ENCODE data around the gene DPEP2. TPM values are rescaled to one million over a fixed set of nuclear protein-coding genes. Genes with fewer than 3 reads are reported as not detected.

DPEP2 gene
- total and polyA plus RNA-seq, 2 experiments from 2014 or later = not detected

DNA sequence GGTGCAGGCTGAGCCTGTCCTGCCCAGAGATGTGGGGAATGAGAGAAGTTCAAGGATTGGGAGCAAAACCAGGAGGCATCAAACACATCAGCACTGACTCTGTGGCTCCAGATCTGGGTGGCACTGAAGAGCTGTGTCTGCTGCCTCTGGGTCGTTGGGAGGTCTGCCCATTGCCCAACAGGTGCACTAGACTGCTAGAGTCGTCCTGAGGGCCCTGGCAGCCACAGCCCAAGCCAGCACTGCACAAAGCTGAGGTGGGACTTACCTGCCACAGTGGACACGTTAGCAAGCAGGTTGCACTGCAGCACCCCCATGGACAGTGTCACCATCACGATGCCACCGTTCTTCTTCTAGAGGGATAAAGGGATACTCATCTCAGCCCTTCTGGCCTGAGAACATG, 22.3 kb downstream of the DPEP2 start:
- Histone ChIP-seq H3K27ac (ENCODE audit: low read depth) (no peak overlapping the region), H3K4me1 (ENCODE audit: insufficient read depth) (no peaks in the 10 kb centered on the region), H3K27me3 (ENCODE audit: insufficient read depth) (no peaks in the 10 kb centered on the region), H3K9me2 (ENCODE audit: insufficient read depth) (no peaks in the 10 kb centered on the region), H3K4me3 (no peak overlapping the region), H4K20me1 (replicated peaks; ENCODE audit: insufficient read depth) (no peaks in the 10 kb centered on the region), H2AFZ (no peak overlapping the region), H3K36me3 (ENCODE audit: insufficient read depth) (no peaks in the 10 kb centered on the region), H3K79me2 (replicated peaks; ENCODE audit: insufficient read depth) (no peaks in the 10 kb centered on the region), H3F3A (replicated peaks; ENCODE audit: low read depth) (no peaks in the 10 kb centered on the region), H3K4me2 (no peak overlapping the region)
- Mint-ChIP-seq H3K27me3 (ENCODE audit: insufficient read depth, low read depth, poor library complexity) (peaks cover 9% of the 10 kb centered on the region), H3K36me3 (ENCODE audit: low read depth) (no peaks in the 10 kb centered on the region), H3K9me3 (no peaks in the 10 kb centered on the region), H3K4me3 (no peak overlapping the region), H3K27ac (no peak overlapping the region), H3K4me1 (no peaks in the 10 kb centered on the region; the same call in 2 of the 3 replicates)
- ATAC-seq = no peak
- no peak for DNase-seq (ENCODE audit: low spot score)
- TF ChIP-seq ZNF114 (CRISPR knock-in tag; IDR thresholded peaks at IDR 0.05) (no peak), EZH2phosphoT487 (IDR thresholded peaks at IDR 0.05; ENCODE audit: unreplicated experiment) (no peak), ETS1 (IDR thresholded peaks at IDR 0.05) (no peak), CREB1 (CRISPR knock-in tag; IDR thresholded peaks at IDR 0.05; ENCODE audit: low read depth) (no peak), STAT1 (IDR thresholded peaks at IDR 0.05; ENCODE audit: unreplicated experiment) (no peak), POLR2AphosphoS5 (IDR thresholded peaks at IDR 0.05; ENCODE audit: low read depth) (no peak), NANOG (IDR thresholded peaks at IDR 0.05; ENCODE audit: borderline replicate concordance) (no peak), ZNF331 (CRISPR knock-in tag; IDR thresholded peaks at IDR 0.05; ENCODE audit: low read depth) (no peak), EZH2 (IDR thresholded peaks at IDR 0.05; ENCODE audit: low read depth, unreplicated experiment) (no peak), JUNB (IDR thresholded peaks at IDR 0.05; ENCODE audit: unreplicated experiment) (no peak)
- TF ChIP-seq, protein P1, sequence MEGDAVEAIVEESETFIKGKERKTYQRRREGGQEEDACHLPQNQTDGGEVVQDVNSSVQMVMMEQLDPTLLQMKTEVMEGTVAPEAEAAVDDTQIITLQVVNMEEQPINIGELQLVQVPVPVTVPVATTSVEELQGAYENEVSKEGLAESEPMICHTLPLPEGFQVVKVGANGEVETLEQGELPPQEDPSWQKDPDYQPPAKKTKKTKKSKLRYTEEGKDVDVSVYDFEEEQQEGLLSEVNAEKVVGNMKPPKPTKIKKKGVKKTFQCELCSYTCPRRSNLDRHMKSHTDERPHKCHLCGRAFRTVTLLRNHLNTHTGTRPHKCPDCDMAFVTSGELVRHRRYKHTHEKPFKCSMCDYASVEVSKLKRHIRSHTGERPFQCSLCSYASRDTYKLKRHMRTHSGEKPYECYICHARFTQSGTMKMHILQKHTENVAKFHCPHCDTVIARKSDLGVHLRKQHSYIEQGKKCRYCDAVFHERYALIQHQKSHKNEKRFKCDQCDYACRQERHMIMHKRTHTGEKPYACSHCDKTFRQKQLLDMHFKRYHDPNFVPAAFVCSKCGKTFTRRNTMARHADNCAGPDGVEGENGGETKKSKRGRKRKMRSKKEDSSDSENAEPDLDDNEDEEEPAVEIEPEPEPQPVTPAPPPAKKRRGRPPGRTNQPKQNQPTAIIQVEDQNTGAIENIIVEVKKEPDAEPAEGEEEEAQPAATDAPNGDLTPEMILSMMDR (conservative IDR thresholded peaks at IDR 0.05; ENCODE audit: low read depth in 2 of 2) = no peak
- TF ChIP-seq, protein P2, sequence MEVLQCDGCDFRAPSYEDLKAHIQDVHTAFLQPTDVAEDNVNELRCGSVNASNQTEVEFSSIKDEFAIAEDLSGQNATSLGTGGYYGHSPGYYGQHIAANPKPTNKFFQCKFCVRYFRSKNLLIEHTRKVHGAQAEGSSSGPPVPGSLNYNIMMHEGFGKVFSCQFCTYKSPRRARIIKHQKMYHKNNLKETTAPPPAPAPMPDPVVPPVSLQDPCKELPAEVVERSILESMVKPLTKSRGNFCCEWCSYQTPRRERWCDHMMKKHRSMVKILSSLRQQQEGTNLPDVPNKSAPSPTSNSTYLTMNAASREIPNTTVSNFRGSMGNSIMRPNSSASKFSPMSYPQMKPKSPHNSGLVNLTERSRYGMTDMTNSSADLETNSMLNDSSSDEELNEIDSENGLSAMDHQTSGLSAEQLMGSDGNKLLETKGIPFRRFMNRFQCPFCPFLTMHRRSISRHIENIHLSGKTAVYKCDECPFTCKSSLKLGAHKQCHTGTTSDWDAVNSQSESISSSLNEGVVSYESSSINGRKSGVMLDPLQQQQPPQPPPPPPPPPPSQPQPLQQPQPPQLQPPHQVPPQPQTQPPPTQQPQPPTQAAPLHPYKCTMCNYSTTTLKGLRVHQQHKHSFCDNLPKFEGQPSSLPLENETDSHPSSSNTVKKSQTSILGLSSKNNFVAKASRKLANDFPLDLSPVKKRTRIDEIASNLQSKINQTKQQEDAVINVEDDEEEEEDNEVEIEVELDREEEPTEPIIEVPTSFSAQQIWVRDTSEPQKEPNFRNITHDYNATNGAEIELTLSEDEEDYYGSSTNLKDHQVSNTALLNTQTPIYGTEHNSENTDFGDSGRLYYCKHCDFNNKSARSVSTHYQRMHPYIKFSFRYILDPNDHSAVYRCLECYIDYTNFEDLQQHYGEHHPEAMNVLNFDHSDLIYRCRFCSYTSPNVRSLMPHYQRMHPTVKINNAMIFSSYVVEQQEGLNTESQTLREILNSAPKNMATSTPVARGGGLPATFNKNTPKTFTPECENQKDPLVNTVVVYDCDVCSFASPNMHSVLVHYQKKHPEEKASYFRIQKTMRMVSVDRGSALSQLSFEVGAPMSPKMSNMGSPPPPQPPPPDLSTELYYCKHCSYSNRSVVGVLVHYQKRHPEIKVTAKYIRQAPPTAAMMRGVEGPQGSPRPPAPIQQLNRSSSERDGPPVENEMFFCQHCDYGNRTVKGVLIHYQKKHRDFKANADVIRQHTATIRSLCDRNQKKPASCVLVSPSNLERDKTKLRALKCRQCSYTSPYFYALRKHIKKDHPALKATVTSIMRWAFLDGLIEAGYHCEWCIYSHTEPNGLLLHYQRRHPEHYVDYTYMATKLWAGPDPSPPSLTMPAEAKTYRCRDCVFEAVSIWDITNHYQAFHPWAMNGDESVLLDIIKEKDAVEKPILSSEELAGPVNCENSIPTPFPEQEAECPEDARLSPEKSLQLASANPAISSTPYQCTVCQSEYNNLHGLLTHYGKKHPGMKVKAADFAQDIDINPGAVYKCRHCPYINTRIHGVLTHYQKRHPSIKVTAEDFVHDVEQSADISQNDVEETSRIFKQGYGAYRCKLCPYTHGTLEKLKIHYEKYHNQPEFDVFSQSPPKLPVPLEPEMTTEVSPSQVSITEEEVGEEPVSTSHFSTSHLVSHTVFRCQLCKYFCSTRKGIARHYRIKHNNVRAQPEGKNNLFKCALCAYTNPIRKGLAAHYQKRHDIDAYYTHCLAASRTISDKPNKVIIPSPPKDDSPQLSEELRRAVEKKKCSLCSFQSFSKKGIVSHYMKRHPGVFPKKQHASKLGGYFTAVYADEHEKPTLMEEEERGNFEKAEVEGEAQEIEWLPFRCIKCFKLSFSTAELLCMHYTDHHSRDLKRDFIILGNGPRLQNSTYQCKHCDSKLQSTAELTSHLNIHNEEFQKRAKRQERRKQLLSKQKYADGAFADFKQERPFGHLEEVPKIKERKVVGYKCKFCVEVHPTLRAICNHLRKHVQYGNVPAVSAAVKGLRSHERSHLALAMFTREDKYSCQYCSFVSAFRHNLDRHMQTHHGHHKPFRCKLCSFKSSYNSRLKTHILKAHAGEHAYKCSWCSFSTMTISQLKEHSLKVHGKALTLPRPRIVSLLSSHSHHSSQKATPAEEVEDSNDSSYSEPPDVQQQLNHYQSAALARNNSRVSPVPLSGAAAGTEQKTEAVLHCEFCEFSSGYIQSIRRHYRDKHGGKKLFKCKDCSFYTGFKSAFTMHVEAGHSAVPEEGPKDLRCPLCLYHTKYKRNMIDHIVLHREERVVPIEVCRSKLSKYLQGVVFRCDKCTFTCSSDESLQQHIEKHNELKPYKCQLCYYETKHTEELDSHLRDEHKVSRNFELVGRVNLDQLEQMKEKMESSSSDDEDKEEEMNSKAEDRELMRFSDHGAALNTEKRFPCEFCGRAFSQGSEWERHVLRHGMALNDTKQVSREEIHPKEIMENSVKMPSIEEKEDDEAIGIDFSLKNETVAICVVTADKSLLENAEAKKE (CRISPR knock-in tag; IDR thresholded peaks at IDR 0.05) = no peak
- TF ChIP-seq, protein P3, sequence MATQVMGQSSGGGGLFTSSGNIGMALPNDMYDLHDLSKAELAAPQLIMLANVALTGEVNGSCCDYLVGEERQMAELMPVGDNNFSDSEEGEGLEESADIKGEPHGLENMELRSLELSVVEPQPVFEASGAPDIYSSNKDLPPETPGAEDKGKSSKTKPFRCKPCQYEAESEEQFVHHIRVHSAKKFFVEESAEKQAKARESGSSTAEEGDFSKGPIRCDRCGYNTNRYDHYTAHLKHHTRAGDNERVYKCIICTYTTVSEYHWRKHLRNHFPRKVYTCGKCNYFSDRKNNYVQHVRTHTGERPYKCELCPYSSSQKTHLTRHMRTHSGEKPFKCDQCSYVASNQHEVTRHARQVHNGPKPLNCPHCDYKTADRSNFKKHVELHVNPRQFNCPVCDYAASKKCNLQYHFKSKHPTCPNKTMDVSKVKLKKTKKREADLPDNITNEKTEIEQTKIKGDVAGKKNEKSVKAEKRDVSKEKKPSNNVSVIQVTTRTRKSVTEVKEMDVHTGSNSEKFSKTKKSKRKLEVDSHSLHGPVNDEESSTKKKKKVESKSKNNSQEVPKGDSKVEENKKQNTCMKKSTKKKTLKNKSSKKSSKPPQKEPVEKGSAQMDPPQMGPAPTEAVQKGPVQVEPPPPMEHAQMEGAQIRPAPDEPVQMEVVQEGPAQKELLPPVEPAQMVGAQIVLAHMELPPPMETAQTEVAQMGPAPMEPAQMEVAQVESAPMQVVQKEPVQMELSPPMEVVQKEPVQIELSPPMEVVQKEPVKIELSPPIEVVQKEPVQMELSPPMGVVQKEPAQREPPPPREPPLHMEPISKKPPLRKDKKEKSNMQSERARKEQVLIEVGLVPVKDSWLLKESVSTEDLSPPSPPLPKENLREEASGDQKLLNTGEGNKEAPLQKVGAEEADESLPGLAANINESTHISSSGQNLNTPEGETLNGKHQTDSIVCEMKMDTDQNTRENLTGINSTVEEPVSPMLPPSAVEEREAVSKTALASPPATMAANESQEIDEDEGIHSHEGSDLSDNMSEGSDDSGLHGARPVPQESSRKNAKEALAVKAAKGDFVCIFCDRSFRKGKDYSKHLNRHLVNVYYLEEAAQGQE (IDR thresholded peaks at IDR 0.05; ENCODE audit: unreplicated experiment) = no peak

Measured in GM23338 (cell line).